ENCODE data around the gene RAB13.
"Not testable (repeated sequence)": the region's sequence is repeated elsewhere in the genome, so short reads cannot be mapped to it uniquely, and the experiment has no call there.

RAB13 gene

DNA sequence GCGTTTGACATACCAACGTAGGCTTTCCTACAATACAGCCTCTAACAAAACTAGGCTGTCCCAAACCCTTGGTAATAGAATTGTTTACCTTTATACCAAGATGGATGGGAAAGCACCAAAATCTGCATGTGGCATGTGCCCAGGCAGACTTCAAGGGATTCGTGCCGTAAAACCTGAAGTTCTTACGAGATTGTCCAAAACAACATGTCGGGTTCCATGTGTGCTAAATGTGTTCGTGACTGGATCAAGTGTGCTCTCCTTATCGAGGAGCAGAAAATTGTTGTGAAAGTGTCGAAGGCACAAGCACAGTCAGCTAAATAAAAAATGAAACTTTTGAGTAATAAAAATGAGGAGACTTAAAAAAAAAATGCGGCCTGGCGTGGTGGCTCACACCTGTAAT lies 9.5 kb upstream of the RAB13 start:
- H3K4me3 ChIP-seq (ENCODE audit: low read depth in 1 of 5, low read length in 5 of 5) = no peak overlapping the region
- H3K27ac ChIP-seq (ENCODE audit: low read depth, low read length) = no peak overlapping the region
- H3K27me3 ChIP-seq (ENCODE audit: control insufficient read depth in 5 of 5, insufficient read depth in 4 of 5, low read length in 5 of 5) = no peaks in the 10 kb centered on the region
- H3K36me3 ChIP-seq (ENCODE audit: control insufficient read depth in 5 of 5, insufficient read depth in 5 of 5, low read length in 5 of 5) = peaks cover 11 to 39% (median 24%) of the 10 kb centered on the region in 5 donors
- no peak overlapping the region for H3K9ac ChIP-seq (ENCODE audit: low read length in 5 of 5)
- peaks cover 2 to 21% (median 19%) of the 10 kb centered on the region in 5 donors for H3K4me1 ChIP-seq (ENCODE audit: control insufficient read depth in 5 of 5, insufficient read depth in 5 of 5, low read length in 5 of 5)
- H3K9me3 ChIP-seq (ENCODE audit: control insufficient read depth in 5 of 5, low read length in 5 of 5) = no peaks in the 10 kb centered on the region

DNA sequence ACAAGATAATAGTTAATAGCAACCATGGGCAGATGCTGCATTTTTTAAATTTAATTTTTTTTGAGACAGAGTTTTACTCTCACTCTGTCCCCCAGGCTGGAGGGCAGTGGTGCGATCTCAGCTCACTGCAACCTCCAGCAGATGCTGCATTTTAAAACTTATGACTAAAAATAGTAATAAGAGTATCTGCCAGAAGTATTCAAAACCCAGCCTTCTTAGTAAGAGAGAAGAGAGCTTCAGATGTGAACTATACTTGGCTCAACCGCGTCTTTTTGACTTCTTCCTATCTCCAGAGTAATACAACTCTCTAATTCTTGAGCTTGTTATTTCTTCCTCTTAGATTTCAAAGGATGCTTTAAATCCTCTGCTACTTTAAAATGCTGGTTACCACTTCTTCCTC lies 9.1 kb upstream of the RAB13 start:
- no peak overlapping the region for H3K9ac ChIP-seq (ENCODE audit: low read length in 5 of 5)
- H3K27me3 ChIP-seq (ENCODE audit: control insufficient read depth in 5 of 5, insufficient read depth in 4 of 5, low read length in 5 of 5) = no peaks in the 10 kb centered on the region
- H3K4me1 ChIP-seq (ENCODE audit: control insufficient read depth in 5 of 5, insufficient read depth in 5 of 5, low read length in 5 of 5) = peaks cover 2 to 22% (median 20%) of the 10 kb centered on the region in 5 donors
- H3K9me3 ChIP-seq (ENCODE audit: control insufficient read depth in 5 of 5, low read length in 5 of 5) = no peaks in the 10 kb centered on the region
- H3K27ac ChIP-seq (ENCODE audit: low read depth, low read length) = no peak overlapping the region
- no peak overlapping the region for H3K4me3 ChIP-seq (ENCODE audit: low read depth in 1 of 5, low read length in 5 of 5)
- peaks cover 11 to 39% (median 24%) of the 10 kb centered on the region in 5 donors for H3K36me3 ChIP-seq (ENCODE audit: control insufficient read depth in 5 of 5, insufficient read depth in 5 of 5, low read length in 5 of 5)

DNA sequence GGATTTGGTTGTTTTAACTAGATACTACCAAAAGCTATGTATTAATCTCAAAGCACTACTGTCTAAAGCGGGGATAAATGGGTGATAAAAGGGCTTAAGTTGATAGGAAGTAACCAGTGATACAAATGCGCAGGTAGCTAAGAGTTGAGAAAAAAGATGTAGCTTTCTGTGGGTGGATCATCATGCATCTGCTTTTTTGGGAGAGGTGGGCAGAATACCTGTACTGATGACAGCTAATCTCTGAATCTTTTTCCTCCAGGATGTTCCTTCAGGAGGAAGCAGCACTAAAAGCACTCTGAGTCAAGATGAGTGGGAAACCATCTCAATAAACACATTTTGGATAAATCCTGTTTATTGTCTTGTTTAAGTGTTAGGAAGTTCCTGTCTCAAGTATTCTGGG lies 5.7 kb upstream of the RAB13 start:
- peak overlapping the region; percentile 95 to 100 (median 99) for H3K4me3 ChIP-seq (ENCODE audit: low read depth in 1 of 5, low read length in 5 of 5)
- H3K27ac ChIP-seq (ENCODE audit: low read depth, low read length) = peak overlapping the region; percentile 95
- no peaks in the 10 kb centered on the region for H3K9me3 ChIP-seq (ENCODE audit: control insufficient read depth in 5 of 5, low read length in 5 of 5)
- H3K4me1 ChIP-seq (ENCODE audit: control insufficient read depth in 5 of 5, insufficient read depth in 5 of 5, low read length in 5 of 5) = peaks cover 3 to 24% (median 23%) of the 10 kb centered on the region in 5 donors
- peak overlapping the region in 4 of 5 donors; percentile 93 to 99 (median 96) for H3K9ac ChIP-seq (ENCODE audit: low read length in 5 of 5)
- no peaks in the 10 kb centered on the region for H3K27me3 ChIP-seq (ENCODE audit: control insufficient read depth in 5 of 5, insufficient read depth in 4 of 5, low read length in 5 of 5)
- peaks cover 11 to 39% (median 24%) of the 10 kb centered on the region in 5 donors for H3K36me3 ChIP-seq (ENCODE audit: control insufficient read depth in 5 of 5, insufficient read depth in 5 of 5, low read length in 5 of 5)

DNA sequence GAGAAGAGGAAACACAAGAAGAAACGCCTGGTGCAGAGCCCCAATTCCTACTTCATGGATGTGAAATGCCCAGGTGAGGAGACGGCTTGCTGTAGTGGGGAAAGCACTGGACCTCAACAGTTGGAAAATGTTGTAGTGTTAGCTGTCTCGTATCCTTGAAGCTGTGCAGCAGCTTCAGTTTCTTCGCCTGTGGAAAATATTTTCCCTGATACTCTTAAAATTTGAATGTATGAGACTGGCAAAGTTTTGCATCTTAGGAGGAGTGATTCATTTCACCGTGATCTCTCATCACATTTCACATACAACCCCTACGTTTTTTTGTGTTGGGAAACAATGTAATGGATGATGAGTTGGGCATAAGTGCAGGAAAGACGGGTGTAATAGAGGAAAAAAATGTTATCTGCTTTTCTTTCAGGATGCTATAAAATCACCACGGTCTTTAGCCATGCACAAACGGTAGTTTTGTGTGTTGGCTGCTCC lies 5.1 kb upstream of the RAB13 start:
- H3K9me3 ChIP-seq (ENCODE audit: control insufficient read depth in 5 of 5, low read length in 5 of 5) = no peaks in the 10 kb centered on the region
- H3K4me3 ChIP-seq (ENCODE audit: low read depth in 1 of 5, low read length in 5 of 5) = peak overlapping the region; percentile 95 to 100 (median 99)
- H3K27me3 ChIP-seq (ENCODE audit: control insufficient read depth in 5 of 5, insufficient read depth in 4 of 5, low read length in 5 of 5) = no peaks in the 10 kb centered on the region
- peaks cover 11 to 38% (median 24%) of the 10 kb centered on the region in 5 donors for H3K36me3 ChIP-seq (ENCODE audit: control insufficient read depth in 5 of 5, insufficient read depth in 5 of 5, low read length in 5 of 5)
- peaks cover 3 to 30% (median 27%) of the 10 kb centered on the region in 5 donors for H3K4me1 ChIP-seq (ENCODE audit: control insufficient read depth in 5 of 5, insufficient read depth in 5 of 5, low read length in 5 of 5)
- H3K27ac ChIP-seq (ENCODE audit: low read depth, low read length) = peak overlapping the region; percentile 95
- H3K9ac ChIP-seq (ENCODE audit: low read length in 5 of 5) = peak overlapping the region; percentile 91 to 99 (median 95)

DNA sequence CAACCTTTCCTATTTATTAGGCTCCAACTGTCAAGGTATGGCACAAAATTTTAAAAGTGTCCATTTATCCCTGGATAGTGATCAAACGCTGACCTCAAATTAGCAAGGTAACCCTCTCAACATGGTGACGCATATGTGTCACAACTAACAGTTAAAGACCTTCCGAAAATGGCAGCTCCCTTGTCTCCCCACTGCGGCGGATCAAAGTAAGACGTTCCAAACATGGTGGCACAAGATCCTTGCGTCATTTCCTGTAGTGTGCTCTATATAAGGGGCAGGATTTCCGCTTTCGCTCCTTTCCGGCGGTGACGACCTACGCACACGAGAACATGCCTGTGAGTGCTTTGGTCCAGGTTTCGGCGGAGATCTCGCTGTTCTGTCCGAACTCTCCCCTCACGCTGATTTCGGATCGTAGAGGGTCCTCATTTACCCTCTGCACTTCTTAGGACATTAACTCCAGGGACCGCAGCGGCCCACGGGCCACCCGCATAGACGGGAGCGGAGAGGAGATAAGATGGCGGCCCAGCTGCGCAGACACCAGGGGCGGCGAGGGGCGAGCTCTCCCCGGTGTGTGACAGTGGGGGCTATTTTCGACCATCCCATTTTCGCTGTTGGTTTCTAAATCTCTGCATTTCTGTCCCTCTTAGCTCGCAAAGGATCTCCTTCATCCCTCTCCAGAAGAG lies 4.5 kb upstream of the RAB13 start, which contains the start of gene RPS27:
Gene RPS27, plus strand, starts transcription at position 295 of the 683 bp plus-strand sequence. Its CDS starts 35 bp downstream, at position 330.
- Histone ChIP-seq H3K27me3 (ENCODE audit: control insufficient read depth in 5 of 5, insufficient read depth in 4 of 5, low read length in 5 of 5) (no peaks in the 10 kb centered on the region), H3K4me1 (ENCODE audit: control insufficient read depth in 5 of 5, insufficient read depth in 5 of 5, low read length in 5 of 5) (peaks cover 3 to 33% (median 30%) of the 10 kb centered on the region in 5 donors), H3K9me3 (ENCODE audit: control insufficient read depth in 5 of 5, low read length in 5 of 5) (no peaks in the 10 kb centered on the region)

DNA sequence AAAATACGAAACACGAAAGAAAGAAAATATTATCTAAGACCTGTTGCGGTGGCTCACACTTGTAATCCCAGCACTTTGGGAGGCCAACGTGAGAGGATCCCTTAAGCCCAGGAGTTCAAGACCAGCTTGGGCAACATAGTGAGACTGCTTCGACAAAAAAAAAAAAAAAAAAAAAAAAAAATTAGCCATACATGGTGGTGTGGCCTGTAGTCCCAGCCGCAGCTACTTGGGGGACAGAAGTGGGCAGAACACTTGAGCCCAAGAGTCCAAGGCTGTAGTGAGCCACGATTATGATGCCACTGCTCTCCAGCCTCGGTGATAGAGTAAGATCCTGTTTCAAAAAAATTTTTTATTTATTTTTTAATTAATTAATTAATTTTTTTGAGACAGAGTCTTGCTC lies 1.5 kb upstream of the RAB13 start:
- H3K27ac ChIP-seq (ENCODE audit: low read depth, low read length) = no peak overlapping the region
- H3K4me1 ChIP-seq (ENCODE audit: control insufficient read depth in 5 of 5, insufficient read depth in 5 of 5, low read length in 5 of 5) = peaks cover 8 to 45% (median 40%) of the 10 kb centered on the region in 5 donors
- peaks cover 7 to 15% (median 10%) of the 10 kb centered on the region in 5 donors for H3K36me3 ChIP-seq (ENCODE audit: control insufficient read depth in 5 of 5, insufficient read depth in 5 of 5, low read length in 5 of 5)
- H3K9me3 ChIP-seq (ENCODE audit: control insufficient read depth in 5 of 5, low read length in 5 of 5) = no peaks in the 10 kb centered on the region
- no peak overlapping the region for H3K9ac ChIP-seq (ENCODE audit: low read length in 5 of 5)
- no peaks in the 10 kb centered on the region for H3K27me3 ChIP-seq (ENCODE audit: control insufficient read depth in 5 of 5, insufficient read depth in 4 of 5, low read length in 5 of 5)
- no peak overlapping the region for H3K4me3 ChIP-seq (ENCODE audit: low read depth in 1 of 5, low read length in 5 of 5)

More for the DNA sequence above, 4.5 kb upstream of the RAB13 start, which contains the start of gene RPS27:
- Histone ChIP-seq H3K4me3 (ENCODE audit: low read depth in 1 of 5, low read length in 5 of 5) (peak within 1 kb of the TSS; percentile 95 to 100 (median 99)), H3K27ac (ENCODE audit: low read depth, low read length) (peak within 1 kb of the TSS; percentile 95), H3K36me3 (ENCODE audit: control insufficient read depth in 5 of 5, insufficient read depth in 5 of 5, low read length in 5 of 5) (peaks cover 11 to 34% (median 23%) of the 10 kb centered on the region in 5 donors), H3K9ac (ENCODE audit: low read length in 5 of 5) (peak within 1 kb of the TSS; percentile 91 to 99 (median 95))

DNA sequence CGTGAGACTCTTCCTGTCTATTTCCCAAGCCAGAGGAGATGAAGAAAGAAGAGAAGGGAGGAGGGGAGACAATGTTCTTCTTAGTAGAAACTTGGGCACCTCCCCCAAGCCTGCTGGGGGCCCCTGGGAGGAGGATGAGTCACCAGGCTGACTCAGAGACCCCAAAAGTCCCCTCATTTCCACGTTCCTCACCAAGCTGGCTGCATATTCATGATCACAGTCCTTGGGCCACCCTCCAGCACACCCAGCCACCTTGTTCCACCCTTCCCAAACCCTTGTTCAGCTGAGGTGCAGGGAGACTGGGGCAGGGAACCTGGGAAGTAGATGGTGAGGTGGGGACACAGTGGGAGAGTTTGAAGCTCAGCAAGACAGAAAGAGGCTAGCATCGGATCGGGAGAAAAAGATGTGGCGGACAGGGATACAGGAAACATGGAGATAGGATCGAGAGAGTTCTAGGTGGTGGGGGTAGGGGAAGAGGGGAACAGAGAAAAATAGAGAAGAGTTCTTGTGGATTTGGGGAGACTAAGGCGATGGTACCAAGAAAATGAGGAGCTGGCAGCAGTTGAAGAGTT lies 712 bp downstream of the RAB13 start:
- peak overlapping the region; percentile 21 to 93 (median 86) for H3K9ac ChIP-seq (ENCODE audit: low read length in 5 of 5)

DNA sequence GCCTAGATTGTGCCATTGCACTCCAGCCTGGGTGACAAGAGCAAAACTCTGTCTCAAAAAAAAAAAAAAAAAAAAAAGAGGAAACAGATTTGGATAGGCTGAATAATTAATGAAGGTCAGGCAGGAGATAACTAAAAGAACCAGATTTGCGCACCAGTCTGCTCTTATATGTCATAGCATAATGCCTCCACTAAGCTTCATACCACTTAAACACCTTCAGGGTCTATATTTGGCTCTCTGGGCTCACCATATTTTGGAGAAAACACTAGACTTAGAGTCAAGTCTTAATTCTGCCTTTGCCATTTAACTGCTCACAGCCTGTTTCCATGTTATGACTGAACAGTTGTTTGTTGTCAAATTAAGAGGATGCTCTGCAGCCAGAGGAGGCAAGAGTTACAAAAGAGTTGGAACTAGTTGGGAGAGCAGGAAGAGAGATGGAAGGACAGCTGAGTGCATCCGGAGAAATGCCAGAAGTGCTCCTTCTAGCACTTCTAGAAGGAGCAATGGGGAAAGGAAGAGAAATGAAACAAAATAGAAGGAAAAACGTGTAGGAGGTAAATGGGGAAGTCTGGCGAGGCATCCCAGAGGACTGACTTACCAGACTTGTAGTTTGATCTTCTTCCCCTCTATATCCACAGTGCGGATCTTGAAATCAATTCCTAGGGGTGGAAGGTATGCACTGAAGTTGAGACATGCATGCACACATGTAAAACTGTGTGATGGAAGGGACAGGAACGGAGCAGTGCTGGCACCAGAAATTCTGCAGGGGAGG lies 1.8 kb downstream of the RAB13 start:
- no peaks in the 10 kb centered on the region for H3K27me3 ChIP-seq (ENCODE audit: control insufficient read depth in 5 of 5, insufficient read depth in 4 of 5, low read length in 5 of 5)
- peaks cover 0 to 15% (median 10%) of the 10 kb centered on the region in 5 donors for H3K36me3 ChIP-seq (ENCODE audit: control insufficient read depth in 5 of 5, insufficient read depth in 5 of 5, low read length in 5 of 5)
- H3K4me3 ChIP-seq (ENCODE audit: low read depth in 1 of 5, low read length in 5 of 5) = peak overlapping the region in 3 of 5 donors; percentile 79 to 81 (median 80)
- H3K9me3 ChIP-seq (ENCODE audit: control insufficient read depth in 5 of 5, low read length in 5 of 5) = no peaks in the 10 kb centered on the region
- H3K9ac ChIP-seq (ENCODE audit: low read length in 5 of 5) = peak overlapping the region in 4 of 5 donors; percentile 44 to 90 (median 64)
- H3K27ac ChIP-seq (ENCODE audit: low read depth, low read length) = peak overlapping the region; percentile 91
- peaks cover 6 to 37% (median 23%) of the 10 kb centered on the region in 5 donors for H3K4me1 ChIP-seq (ENCODE audit: control insufficient read depth in 5 of 5, insufficient read depth in 5 of 5, low read length in 5 of 5)

More for the DNA sequence above, 712 bp downstream of the RAB13 start:
- H3K9me3 ChIP-seq (ENCODE audit: control insufficient read depth in 5 of 5, low read length in 5 of 5) = no peaks in the 10 kb centered on the region
- H3K4me1 ChIP-seq (ENCODE audit: control insufficient read depth in 5 of 5, insufficient read depth in 5 of 5, low read length in 5 of 5) = peaks cover 6 to 40% (median 24%) of the 10 kb centered on the region in 5 donors
- H3K27me3 ChIP-seq (ENCODE audit: control insufficient read depth in 5 of 5, insufficient read depth in 4 of 5, low read length in 5 of 5) = no peaks in the 10 kb centered on the region
- peak overlapping the region; percentile 74 to 93 (median 80) for H3K4me3 ChIP-seq (ENCODE audit: low read depth in 1 of 5, low read length in 5 of 5)
- H3K27ac ChIP-seq (ENCODE audit: low read depth, low read length) = peak overlapping the region; percentile 91
- peaks cover 0 to 15% (median 10%) of the 10 kb centered on the region in 5 donors for H3K36me3 ChIP-seq (ENCODE audit: control insufficient read depth in 5 of 5, insufficient read depth in 5 of 5, low read length in 5 of 5)

DNA sequence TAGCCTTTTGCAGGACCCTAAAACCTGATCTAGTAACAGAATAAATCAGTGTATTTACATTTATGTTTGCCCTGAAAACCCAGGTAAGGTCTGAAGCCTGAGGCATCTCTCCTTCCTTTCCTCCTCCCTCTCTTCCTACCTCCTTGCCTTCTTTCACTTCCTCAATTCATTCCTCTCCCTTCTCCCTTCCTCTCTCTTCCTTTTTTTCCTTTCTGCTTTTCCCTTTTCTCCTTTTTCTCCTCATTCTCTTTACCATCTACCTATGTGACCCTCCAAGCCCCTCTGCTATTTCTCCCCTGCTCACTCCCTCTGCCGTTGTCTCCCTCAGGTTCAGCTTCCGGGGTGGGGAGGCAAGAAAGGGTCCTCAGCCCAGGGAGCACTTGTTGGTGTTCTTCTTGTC lies 4.4 kb downstream of the RAB13 start:
- Histone ChIP-seq H3K36me3 (ENCODE audit: control insufficient read depth in 5 of 5, insufficient read depth in 5 of 5, low read length in 5 of 5) (peaks cover 0 to 15% (median 10%) of the 10 kb centered on the region in 5 donors), H3K4me1 (ENCODE audit: control insufficient read depth in 5 of 5, insufficient read depth in 5 of 5, low read length in 5 of 5) (peaks cover 4 to 46% (median 34%) of the 10 kb centered on the region in 5 donors)
- H3K27me3 ChIP-seq (ENCODE audit: control insufficient read depth in 5 of 5, insufficient read depth in 4 of 5, low read length in 5 of 5); H3K27ac ChIP-seq (ENCODE audit: low read depth, low read length); H3K9ac ChIP-seq (ENCODE audit: low read length in 5 of 5); H3K4me3 ChIP-seq (ENCODE audit: low read depth in 1 of 5, low read length in 5 of 5); H3K9me3 ChIP-seq (ENCODE audit: control insufficient read depth in 5 of 5, low read length in 5 of 5): not testable (repeated sequence)

All from subcutaneous abdominal adipose tissue (tissue), 5 donors.